Stimulated activated naive CD8-positive, alpha-beta T cell treated with anti-CD3 and anti-CD28 coated beads, Interleukin-15, Interleukin-2, amounts not matched to agents 100 ng/mL and 50 ng/mL, for 24 hours (primary cell): Measurements from ENCODE around the gene SERHL2.
"Not testable (repeated sequence)": the region's sequence is repeated elsewhere in the genome, so short reads cannot be mapped to it uniquely, and the experiment has no call there.

ENCODE experiments used
- H3K27ac Mint-ChIP-seq: one replicate; pipeline ENCODE4 v1.8.0; 2021; ENCODE audit warnings: mild to moderate bottlenecking, mixed read lengths
- H3K27me3 Mint-ChIP-seq: one replicate; pipeline ENCODE4 v1.8.0; 2021; ENCODE audit warnings: mixed read lengths
- H3K36me3 Mint-ChIP-seq: one replicate; pipeline ENCODE4 v1.8.0; 2021; ENCODE audit warnings: low read depth, mixed read lengths
- H3K4me1 Mint-ChIP-seq: one replicate; pipeline ENCODE4 v1.8.0; 2021; ENCODE audit warnings: low read depth, mixed read lengths
- H3K4me3 Mint-ChIP-seq: one replicate; pipeline ENCODE4 v1.8.0; 2021; ENCODE audit warnings: mild to moderate bottlenecking, mixed read lengths
- H3K9me3 Mint-ChIP-seq: one replicate; pipeline ENCODE4 v1.8.0; 2021; ENCODE audit warnings: mixed read lengths

The SERHL2 gene

GRCh38 chr22:42577141-42577540, 23.4 kb downstream of the SERHL2 start:
- peaks cover 31% of the 10 kb centered on the region for H3K36me3 Mint-ChIP-seq
- H3K27me3 Mint-ChIP-seq, H3K4me3 Mint-ChIP-seq, H3K27ac Mint-ChIP-seq, H3K4me1 Mint-ChIP-seq, H3K9me3 Mint-ChIP-seq: not testable (repeated sequence)

GRCh38 chr22:42577623-42578240, 24.0 kb downstream of the SERHL2 start:
- no peak overlapping the region for H3K27ac Mint-ChIP-seq
- H3K4me1 Mint-ChIP-seq, result peaks cover 15% of the 10 kb centered on the region
- peaks cover 32% of the 10 kb centered on the region for H3K36me3 Mint-ChIP-seq
- H3K27me3 Mint-ChIP-seq, result no peaks in the 10 kb centered on the region
- H3K4me3 Mint-ChIP-seq, result no peak overlapping the region
- no peaks in the 10 kb centered on the region for H3K9me3 Mint-ChIP-seq

- H3K27ac Mint-ChIP-seq, result not testable (repeated sequence)
Measured at GRCh38 chr22:42580040-42580439, 26.3 kb downstream of the SERHL2 start.

GRCh38 chr22:42581194-42581761, 27.5 kb downstream of the SERHL2 start:
- Mint-ChIP-seq H3K27ac (peak overlapping the region; percentile 96), H3K4me3 (peak overlapping the region; percentile 95), H3K36me3 (peaks cover 55% of the 10 kb centered on the region), H3K4me1 (peaks cover 15% of the 10 kb centered on the region)
- H3K9me3 Mint-ChIP-seq, H3K27me3 Mint-ChIP-seq: not testable (repeated sequence)

More at GRCh38 chr22:42580040-42580439, 26.3 kb downstream of the SERHL2 start:
- peak overlapping the region; percentile 74 for H3K4me3 Mint-ChIP-seq
- H3K36me3 Mint-ChIP-seq, result peaks cover 43% of the 10 kb centered on the region
- H3K27me3 Mint-ChIP-seq, H3K9me3 Mint-ChIP-seq: not testable (repeated sequence)
- H3K4me1 Mint-ChIP-seq, result peaks cover 15% of the 10 kb centered on the region

- H3K4me1 Mint-ChIP-seq, result peaks cover 15% of the 10 kb centered on the region
- no peaks in the 10 kb centered on the region for H3K9me3 Mint-ChIP-seq
- no peaks in the 10 kb centered on the region for H3K27me3 Mint-ChIP-seq
- H3K36me3 Mint-ChIP-seq, result peaks cover 63% of the 10 kb centered on the region
- H3K27ac Mint-ChIP-seq, result peak overlapping the region; percentile 96
- H3K4me3 Mint-ChIP-seq, result peak overlapping the region; percentile 95
Measured at GRCh38 chr22:42581762-42582716, 28.3 kb downstream of the SERHL2 start.

GRCh38 chr22:42582987-42583386, 29.2 kb downstream of the SERHL2 start:
- H3K27me3 Mint-ChIP-seq, result no peaks in the 10 kb centered on the region

GRCh38 chr22:42584364-42584940, 30.7 kb downstream of the SERHL2 start:
- no peaks in the 10 kb centered on the region for H3K27me3 Mint-ChIP-seq
- peaks cover 20% of the 10 kb centered on the region for H3K4me1 Mint-ChIP-seq
- H3K27ac Mint-ChIP-seq, result peak overlapping the region; percentile 63
- H3K4me3 Mint-ChIP-seq, result no peak overlapping the region
- H3K9me3 Mint-ChIP-seq, result no peaks in the 10 kb centered on the region
- H3K36me3 Mint-ChIP-seq, result peaks cover 64% of the 10 kb centered on the region

More at GRCh38 chr22:42582987-42583386, 29.2 kb downstream of the SERHL2 start:
- H3K36me3 Mint-ChIP-seq, result peaks cover 67% of the 10 kb centered on the region
- peak overlapping the region; percentile 78 for H3K27ac Mint-ChIP-seq
- no peak overlapping the region for H3K4me3 Mint-ChIP-seq
- H3K9me3 Mint-ChIP-seq, result no peaks in the 10 kb centered on the region
- peaks cover 19% of the 10 kb centered on the region for H3K4me1 Mint-ChIP-seq

- H3K9me3 Mint-ChIP-seq, result no peaks in the 10 kb centered on the region
- no peak overlapping the region for H3K4me3 Mint-ChIP-seq
- no peaks in the 10 kb centered on the region for H3K27me3 Mint-ChIP-seq
- H3K36me3 Mint-ChIP-seq, result peaks cover 66% of the 10 kb centered on the region
- no peak overlapping the region for H3K27ac Mint-ChIP-seq
- peaks cover 18% of the 10 kb centered on the region for H3K4me1 Mint-ChIP-seq
Measured at GRCh38 chr22:42585096-42585495, 31.3 kb downstream of the SERHL2 start.

GRCh38 chr22:42586381-42586780, 32.6 kb downstream of the SERHL2 start:
- Mint-ChIP-seq H3K27ac (no peak overlapping the region), H3K4me1 (peaks cover 13% of the 10 kb centered on the region), H3K27me3 (no peaks in the 10 kb centered on the region), H3K36me3 (peaks cover 73% of the 10 kb centered on the region), H3K4me3 (no peak overlapping the region), H3K9me3 (no peaks in the 10 kb centered on the region)

GRCh38 chr22:42587588-42588175, 33.9 kb downstream of the SERHL2 start:
- H3K27ac Mint-ChIP-seq, result no peak overlapping the region
- H3K4me1 Mint-ChIP-seq, result peaks cover 5% of the 10 kb centered on the region
- H3K36me3 Mint-ChIP-seq, result peaks cover 76% of the 10 kb centered on the region
- H3K27me3 Mint-ChIP-seq, result no peaks in the 10 kb centered on the region
- no peak overlapping the region for H3K4me3 Mint-ChIP-seq
- H3K9me3 Mint-ChIP-seq, result no peaks in the 10 kb centered on the region

- Mint-ChIP-seq H3K4me1 (peaks cover 5% of the 10 kb centered on the region), H3K27ac (no peak overlapping the region), H3K27me3 (no peaks in the 10 kb centered on the region), H3K4me3 (no peak overlapping the region), H3K9me3 (no peaks in the 10 kb centered on the region), H3K36me3 (peaks cover 71% of the 10 kb centered on the region)
Measured at GRCh38 chr22:42591987-42592386, 38.2 kb downstream of the SERHL2 start.

GRCh38 chr22:42595434-42595833, 41.7 kb downstream of the SERHL2 start:
- H3K36me3 Mint-ChIP-seq, result peaks cover 67% of the 10 kb centered on the region
- H3K27ac Mint-ChIP-seq, result no peak overlapping the region
- H3K9me3 Mint-ChIP-seq, result no peaks in the 10 kb centered on the region
- H3K4me3 Mint-ChIP-seq, result no peak overlapping the region
- peaks cover 3% of the 10 kb centered on the region for H3K4me1 Mint-ChIP-seq
- H3K27me3 Mint-ChIP-seq, result no peaks in the 10 kb centered on the region

- Mint-ChIP-seq H3K4me1 (peaks cover 3% of the 10 kb centered on the region), H3K36me3 (peaks cover 58% of the 10 kb centered on the region), H3K4me3 (no peak overlapping the region), H3K27me3 (no peaks in the 10 kb centered on the region), H3K9me3 (no peaks in the 10 kb centered on the region), H3K27ac (no peak overlapping the region)
Measured at GRCh38 chr22:42596336-42596735, 42.6 kb downstream of the SERHL2 start.

- H3K4me1 Mint-ChIP-seq, result peaks cover 6% of the 10 kb centered on the region
- no peaks in the 10 kb centered on the region for H3K9me3 Mint-ChIP-seq
- no peaks in the 10 kb centered on the region for H3K27me3 Mint-ChIP-seq
- no peak overlapping the region for H3K27ac Mint-ChIP-seq
- H3K4me3 Mint-ChIP-seq, result no peak overlapping the region
- H3K36me3 Mint-ChIP-seq, result peaks cover 59% of the 10 kb centered on the region
Measured at GRCh38 chr22:42596863-42597530, 43.2 kb downstream of the SERHL2 start.
